Measurements from ENCODE around the gene GPR68.

GPR68 gene

GRCh38 chr14:91235841-91236240 is 8.7 kb downstream of the GPR68 start:
- TF ChIP-seq USF1 (IDR thresholded peaks at IDR 0.05) (no peak), ZBTB7A (IDR thresholded peaks at IDR 0.05; ENCODE audit: low read depth) (no peak), YY1 (IDR thresholded peaks at IDR 0.05; ENCODE audit: low read depth) (no peak), REST (IDR thresholded peaks at IDR 0.05; ENCODE audit: low read depth) (no peak), CEBPB (IDR thresholded peaks at IDR 0.05) (no peak), TCF12 (IDR thresholded peaks at IDR 0.05; ENCODE audit: low read depth) (no peak), EP300 (IDR thresholded peaks at IDR 0.05; ENCODE audit: borderline replicate concordance) (no peak), RAD21 (IDR thresholded peaks at IDR 0.05; ENCODE audit: low read depth) (no peak), EGR1 (IDR thresholded peaks at IDR 0.05) (no peak), TAF1 (IDR thresholded peaks at IDR 0.05; ENCODE audit: low read depth) (no peak), MAX (IDR thresholded peaks at IDR 0.05) (no peak), FOXM1 (IDR thresholded peaks at IDR 0.05; ENCODE audit: borderline replicate concordance, low read depth) (no peak)

- no peak for TF ChIP-seq ZBTB7A (IDR thresholded peaks at IDR 0.05; ENCODE audit: low read depth)
These were observed 9.8 kb downstream of the GPR68 start for GRCh38 chr14:91234791-91235114.

- TF ChIP-seq TCF12 (IDR thresholded peaks at IDR 0.05; ENCODE audit: low read depth) (no peak), FOXM1 (IDR thresholded peaks at IDR 0.05; ENCODE audit: borderline replicate concordance, low read depth) (no peak), USF1 (IDR thresholded peaks at IDR 0.05) (no peak), REST (IDR thresholded peaks at IDR 0.05; ENCODE audit: low read depth) (no peak), MAX (IDR thresholded peaks at IDR 0.05) (no peak), RAD21 (IDR thresholded peaks at IDR 0.05; ENCODE audit: low read depth) (no peak), TEAD4 (IDR thresholded peaks at IDR 0.05) (no peak), TAF1 (IDR thresholded peaks at IDR 0.05; ENCODE audit: low read depth) (no peak), EGR1 (IDR thresholded peaks at IDR 0.05) (no peak), CREB1 (IDR thresholded peaks at IDR 0.05; ENCODE audit: low read depth) (no peak), ZBTB7A (IDR thresholded peaks at IDR 0.05; ENCODE audit: low read depth) (no peak), CEBPB (IDR thresholded peaks at IDR 0.05) (no peak), NFIC (IDR thresholded peaks at IDR 0.05) (no peak)
These were observed 10.3 kb downstream of the GPR68 start for GRCh38 chr14:91233936-91234790.

- TF ChIP-seq CEBPB (IDR thresholded peaks at IDR 0.05) (no peak), REST (IDR thresholded peaks at IDR 0.05; ENCODE audit: low read depth) (no peak), USF1 (IDR thresholded peaks at IDR 0.05) (no peak), EGR1 (IDR thresholded peaks at IDR 0.05) (no peak), NFIC (IDR thresholded peaks at IDR 0.05) (no peak), TEAD4 (IDR thresholded peaks at IDR 0.05) (no peak), FOXM1 (IDR thresholded peaks at IDR 0.05; ENCODE audit: borderline replicate concordance, low read depth) (no peak), RAD21 (IDR thresholded peaks at IDR 0.05; ENCODE audit: low read depth) (no peak), ZBTB7A (IDR thresholded peaks at IDR 0.05; ENCODE audit: low read depth) (no peak), TCF12 (IDR thresholded peaks at IDR 0.05; ENCODE audit: low read depth) (no peak), EP300 (IDR thresholded peaks at IDR 0.05; ENCODE audit: borderline replicate concordance) (no peak), TAF1 (IDR thresholded peaks at IDR 0.05; ENCODE audit: low read depth) (no peak), CREB1 (IDR thresholded peaks at IDR 0.05; ENCODE audit: low read depth) (no peak), MAX (IDR thresholded peaks at IDR 0.05) (no peak), YY1 (IDR thresholded peaks at IDR 0.05; ENCODE audit: low read depth) (no peak)
These were observed 11.9 kb downstream of the GPR68 start for GRCh38 chr14:91232603-91233002.

Measured in Ishikawa (cell line).